Tibial nerve (tissue), 3 donors: Measurements from ENCODE around the gene UBE2E2.

Source experiments
- POLR2A ChIP-seq, 2 donors: fragments of 450-650 bp; IDR thresholded peaks; one replicate each; pipeline ENCODE4 v1.6.1; 2017; ENCODE audit warnings: antibody characterized with exemption in 2 of 2, mild to moderate bottlenecking in 2 of 2, moderate library complexity in 2 of 2
- TF ChIP-seq, protein P1 (sequence below), 5 experiments: fragments of 200-600 bp in 3 of 5; fragments of 450-650 bp in 2 of 5; sonication (generic) in 3 of 5; IDR thresholded peaks; one replicate each; pipeline ENCODE4 v1.5.1; 2016 to 2019; ENCODE audit warnings: antibody characterized with exemption in 5 of 5, mild to moderate bottlenecking in 3 of 5, moderate library complexity in 2 of 5

DNA sequence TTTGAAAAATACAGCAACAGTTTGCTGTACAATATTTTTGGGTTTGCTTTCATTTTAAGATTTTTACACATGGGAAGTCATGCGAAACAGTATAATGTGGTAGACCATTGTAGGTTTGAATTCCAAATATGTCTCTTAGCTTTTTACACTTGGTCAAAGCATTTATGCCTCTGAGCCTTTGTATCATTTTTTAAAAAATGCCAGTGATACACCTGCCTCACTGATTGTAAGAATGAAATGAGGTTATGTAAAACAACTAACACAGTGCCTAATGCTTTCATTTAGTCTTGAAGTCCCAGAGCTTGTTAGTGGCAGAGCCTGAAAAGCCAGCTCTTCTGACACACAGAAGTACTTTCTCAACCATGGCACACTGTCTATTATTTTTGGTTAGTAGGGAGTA, 202.0 kb downstream of the UBE2E2 start:
- TF ChIP-seq, protein P1, sequence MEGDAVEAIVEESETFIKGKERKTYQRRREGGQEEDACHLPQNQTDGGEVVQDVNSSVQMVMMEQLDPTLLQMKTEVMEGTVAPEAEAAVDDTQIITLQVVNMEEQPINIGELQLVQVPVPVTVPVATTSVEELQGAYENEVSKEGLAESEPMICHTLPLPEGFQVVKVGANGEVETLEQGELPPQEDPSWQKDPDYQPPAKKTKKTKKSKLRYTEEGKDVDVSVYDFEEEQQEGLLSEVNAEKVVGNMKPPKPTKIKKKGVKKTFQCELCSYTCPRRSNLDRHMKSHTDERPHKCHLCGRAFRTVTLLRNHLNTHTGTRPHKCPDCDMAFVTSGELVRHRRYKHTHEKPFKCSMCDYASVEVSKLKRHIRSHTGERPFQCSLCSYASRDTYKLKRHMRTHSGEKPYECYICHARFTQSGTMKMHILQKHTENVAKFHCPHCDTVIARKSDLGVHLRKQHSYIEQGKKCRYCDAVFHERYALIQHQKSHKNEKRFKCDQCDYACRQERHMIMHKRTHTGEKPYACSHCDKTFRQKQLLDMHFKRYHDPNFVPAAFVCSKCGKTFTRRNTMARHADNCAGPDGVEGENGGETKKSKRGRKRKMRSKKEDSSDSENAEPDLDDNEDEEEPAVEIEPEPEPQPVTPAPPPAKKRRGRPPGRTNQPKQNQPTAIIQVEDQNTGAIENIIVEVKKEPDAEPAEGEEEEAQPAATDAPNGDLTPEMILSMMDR (IDR thresholded peaks at IDR 0.05), result no peak
- no peak for TF ChIP-seq POLR2A (IDR thresholded peaks at IDR 0.05)
